A549 treated with AZD9567 at 1 μM for 4 hours (cell line): Measurements from ENCODE around the gene ZFR. TPM values are rescaled to one million over a fixed set of nuclear protein-coding genes. Genes with fewer than 3 reads are reported as not detected.

Experiments used
- total RNA-seq: library from RNA; stranded (reverse); fragments of 200-300 nt; extraction: Qiagen RNA extraction; gene quantifications from 5 replicates; pipeline ENCODE4 v1.2.3, GENCODE V29; 2022; ENCODE audit not compliant: insufficient read depth

Gene ZFR
- 57.2 to 92.6 TPM (median 64.3 TPM) in 5 replicates for total RNA-seq

DNA sequence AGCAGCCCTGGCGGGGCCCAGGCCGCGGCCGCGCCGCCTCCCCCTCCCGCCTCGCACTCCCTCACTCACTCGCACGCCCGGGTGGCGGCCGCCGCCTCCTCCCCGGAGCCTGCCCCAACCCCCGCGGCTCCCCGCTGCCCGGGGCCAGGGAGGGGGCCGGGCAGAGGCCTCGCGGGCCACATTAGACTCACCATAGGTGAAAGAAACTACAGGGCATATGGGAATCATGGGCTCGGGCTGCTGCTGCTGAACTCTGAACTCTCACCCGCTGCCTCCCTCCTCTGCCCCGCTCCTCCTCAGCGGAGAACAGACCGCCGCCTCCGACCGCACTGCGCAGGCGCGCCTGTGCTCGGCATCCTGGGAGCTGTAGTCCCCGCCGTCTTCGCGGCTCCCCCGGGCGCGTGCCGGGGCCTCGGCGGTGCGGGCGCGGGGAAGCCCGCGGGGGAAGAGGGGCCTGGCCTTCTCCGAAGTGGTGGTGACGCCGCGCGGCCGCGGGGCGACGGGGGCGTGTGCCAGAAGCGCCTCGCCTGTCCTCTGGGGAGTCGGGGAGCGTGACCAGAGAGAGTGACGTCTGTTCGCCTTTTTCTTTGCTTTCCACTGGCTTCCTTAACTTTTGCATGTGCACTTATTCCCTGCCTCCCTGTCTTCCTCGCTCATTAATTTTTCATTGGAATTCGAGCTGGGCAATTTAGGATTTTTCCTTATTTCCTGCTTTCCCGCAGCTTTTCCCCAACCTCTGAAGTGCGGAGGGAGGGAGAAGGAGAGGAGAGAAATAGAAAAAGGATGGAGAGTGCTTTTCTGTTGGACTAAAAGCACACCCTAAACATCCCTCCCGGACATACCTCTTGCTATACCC lies at the start of gene ZFR:
Gene ZFR (minus strand): TSS at position 310 of the 856 bp plus-strand sequence. CDS start 82 bp downstream, at position 228.

DNA sequence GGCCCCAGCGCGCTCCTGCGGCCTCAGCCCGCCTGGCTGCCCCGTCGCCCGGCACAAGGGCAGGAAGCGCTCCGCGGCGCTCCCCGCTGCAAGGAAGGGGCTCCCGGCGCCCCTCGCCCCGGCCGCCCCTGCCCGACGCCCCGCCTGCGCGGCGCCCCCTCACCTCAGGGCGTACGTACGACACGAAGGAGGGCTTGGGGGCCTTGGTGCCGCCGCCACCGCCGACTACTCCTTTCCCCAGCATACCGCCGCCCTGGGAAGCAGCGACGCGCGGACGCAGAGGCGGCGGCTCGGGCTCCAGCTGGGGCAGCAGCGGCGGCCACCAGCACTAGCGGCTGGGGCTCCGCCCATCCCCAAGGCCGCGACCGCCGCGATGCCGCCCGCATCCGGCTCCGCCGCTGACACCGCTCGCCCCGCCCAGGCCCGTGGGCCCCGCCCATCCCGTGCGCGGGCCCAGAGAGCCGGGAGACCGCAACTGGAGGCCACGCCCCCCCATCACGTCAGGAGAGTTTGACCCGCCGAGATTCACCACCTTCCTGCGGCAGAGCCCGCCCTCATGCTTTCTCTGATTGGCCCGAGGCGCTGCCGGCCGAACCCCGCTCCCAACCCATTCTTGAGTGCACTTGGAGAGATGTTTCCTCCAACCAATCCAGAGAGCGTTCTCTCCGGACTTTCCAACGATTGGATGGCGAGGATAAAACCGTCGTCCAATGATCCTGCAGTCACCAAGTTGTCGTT lies 131.8 kb downstream of the ZFR start, which contains the start of gene MTMR12:
Gene MTMR12 (minus strand): TSS at position 345 of the 738 bp plus-strand sequence. CDS start 101 bp downstream, at position 244.

Other genes with a start within 250 kb of the ZFR start
- gene MTMR12, start 131.8 kb downstream of the ZFR start, total RNA-seq, result 14.7 to 18.4 TPM (median 17.3 TPM) in 5 replicates
- 124 to 274 TPM (median 260 TPM) in 5 replicates for gene SUB1, start 140.8 kb upstream of the ZFR start, total RNA-seq